HCT116 (cell line): ENCODE results near the gene LRIT2. TPM values are rescaled to one million over a fixed set of nuclear protein-coding genes. Genes with fewer than 3 reads are reported as not detected.

ENCODE experiments used
- ATAC-seq: fragments of 200-7000 bp; cut with Tn5 transposase; 2 replicates; pipeline ENCODE4 v1.9.1; 2020; ENCODE audit warnings: mild to moderate bottlenecking, moderate library complexity
- BruUV-seq: library from RNA; stranded (reverse); fragments of 400-500 nt; replicated peaks from 2 replicates; lab custom pipeline; 2021; lab: Mats Ljungman, UMichigan
- CTCF ChIA-PET: fragments of 300-600 bp; sonication (Branson Sonifier 250); formaldehyde crosslinking; loops from one replicate; lab custom pipeline; 2021; ENCODE audit warnings: antibody characterized with exemption; lab: Charles Lee
- POLR2A ChIA-PET: fragments of 300-600, 350-600 bp; sonication (Branson Sonifier 250); formaldehyde crosslinking; loops from one replicate; lab custom pipeline; 2021; ENCODE audit warnings: antibody characterized with exemption; lab: Charles Lee
- RAD21 ChIA-PET, 2 experiments: fragments of 300-600 bp; sonication (Branson Sonifier 250); formaldehyde crosslinking; loops; one replicate each; lab custom pipeline; 2023; ENCODE audit warnings: low total read pairs in 2 of 2; ENCODE audit not compliant: uncharacterized antibody in 2 of 2, unreplicated experiment in 2 of 2, low non-redundant PET in 1 of 2; lab: Charles Lee
- DNase-seq: peaks from one replicate; pipeline ENCODE4 v3.0.0-alpha.2; 2010; ENCODE audit warnings: low read depth, low spot score
- H2AFZ ChIP-seq: fragments of 200-600 bp; shearing (Covaris generic), sonication (generic); 2 replicates; pipeline ENCODE4 v1.6.1; 2017; ENCODE audit warnings: low read depth, mixed run types, mixed read lengths, antibody characterized with exemption, low read length; ENCODE audit not compliant: poor library complexity, severe bottlenecking
- H3K27ac ChIP-seq: 2 replicates; pipeline ENCODE4 v1.5.1; 2012; ENCODE audit warnings: low read depth, low read length
- H3K27me3 ChIP-seq: fragments of 200-600 bp; sonication (generic); 2 replicates; pipeline ENCODE4 v1.6.1; 2016; ENCODE audit warnings: mixed run types, low read length, mixed read lengths; ENCODE audit not compliant: insufficient read depth
- H3K36me3 ChIP-seq, 2 experiments: fragments of 200-500 bp in 1 of 2; fragments of 200-600 bp in 1 of 2; sonication (Bioruptor generic) in 1 of 2; sonication (generic) in 1 of 2; 2 replicates each; pipeline versions ENCODE4 v1.5.1 to v1.6.1; 2014 to 2016; ENCODE audit warnings: low read length in 2 of 2, inconsistent platforms in 1 of 2, mixed read lengths in 1 of 2, mixed run types in 1 of 2; ENCODE audit not compliant: insufficient read depth in 2 of 2, control insufficient read depth in 1 of 2
- H3K4me1 ChIP-seq, 2 experiments: fragments of 200-600 bp in 1 of 2; sonication (generic) in 1 of 2; 2 replicates each; pipeline versions ENCODE4 v1.5.1 to v1.6.1; 2012 to 2017; ENCODE audit warnings: low read length in 2 of 2, inconsistent platforms in 1 of 2, mild to moderate bottlenecking in 1 of 2, mixed read lengths in 1 of 2, mixed run types in 1 of 2, moderate library complexity in 1 of 2; ENCODE audit not compliant: insufficient read depth in 2 of 2, control insufficient read depth in 1 of 2
- H3K4me2 ChIP-seq: fragments of 200-600 bp; sonication (generic); 2 replicates; pipeline ENCODE4 v1.6.1; 2017; ENCODE audit warnings: mixed run types, low read length, mixed read lengths
- H3K4me3 ChIP-seq, 2 experiments: fragments of 200-600 bp in 1 of 2; sonication (generic) in 1 of 2; replicated peaks in 1 of 2; 2 replicates each; pipeline ENCODE4 v1.5.1; 2011 to 2016; ENCODE audit warnings: low read length in 2 of 2, control low read depth in 1 of 2, low read depth in 1 of 2, mild to moderate bottlenecking in 1 of 2, mixed read lengths in 1 of 2, mixed run types in 1 of 2
- H3K79me2 ChIP-seq: fragments of 200-600 bp; sonication (generic); 2 replicates; pipeline ENCODE4 v1.6.1; 2017; ENCODE audit warnings: mild to moderate bottlenecking, mixed run types, low read length, moderate library complexity, mixed read lengths; ENCODE audit not compliant: insufficient read depth
- H3K9ac ChIP-seq: fragments of 200-600 bp; sonication (generic); 2 replicates; pipeline ENCODE4 v1.6.1; 2016; ENCODE audit warnings: low read length, mixed read lengths
- H3K9me2 ChIP-seq: fragments of 200-600 bp; sonication (generic), shearing (Covaris generic); 2 replicates; pipeline ENCODE4 v1.6.1; 2017; ENCODE audit warnings: mixed run types, mild to moderate bottlenecking, moderate library complexity; ENCODE audit not compliant: insufficient read depth
- H3K9me3 ChIP-seq, 2 experiments: fragments of 200-500 bp in 1 of 2; fragments of 200-600 bp in 1 of 2; sonication (Bioruptor generic) in 1 of 2; sonication (generic) in 1 of 2; 2 replicates each; pipeline ENCODE4 v1.6.1; 2014 to 2017; ENCODE audit warnings: low read length in 2 of 2, mixed read lengths in 2 of 2, inconsistent platforms in 1 of 2, low read depth in 1 of 2, mild to moderate bottlenecking in 1 of 2, mixed run types in 1 of 2, moderate library complexity in 1 of 2; ENCODE audit not compliant: control insufficient read depth in 1 of 2, insufficient read depth in 1 of 2
- H4K20me1 ChIP-seq: fragments of 200-600 bp; sonication (generic), shearing (Covaris generic); 2 replicates; pipeline ENCODE4 v1.6.1; 2017; ENCODE audit warnings: mixed run types, mild to moderate bottlenecking, moderate library complexity; ENCODE audit not compliant: insufficient read depth
- CEBPB ChIP-seq: IDR thresholded peaks from 2 replicates; pipeline ENCODE4 v1.6.1; 2012; ENCODE audit warnings: low read depth
- EGR1 ChIP-seq: IDR thresholded peaks from 2 replicates; pipeline ENCODE4 v1.6.1; 2012; ENCODE audit warnings: low read depth
- ELF1 ChIP-seq: IDR thresholded peaks from 2 replicates; pipeline ENCODE4 v1.6.1; 2012; ENCODE audit warnings: low read depth, borderline replicate concordance
- EZH2 ChIP-seq: fragments of 200-600 bp; sonication (generic); IDR thresholded peaks from 2 replicates; pipeline ENCODE4 v1.6.1; 2017; ENCODE audit warnings: antibody characterized with exemption, mixed run types
- FOSL1 ChIP-seq: IDR thresholded peaks from 2 replicates; pipeline ENCODE4 v1.6.1; 2012; ENCODE audit warnings: low read depth
- JUND ChIP-seq: IDR thresholded peaks from 2 replicates; pipeline ENCODE4 v1.6.1; 2012
- POLR2AphosphoS5 ChIP-seq: IDR thresholded peaks from 2 replicates; pipeline ENCODE4 v1.6.1; 2011; ENCODE audit warnings: mild to moderate bottlenecking, low read depth, low read length, moderate library complexity
- SIN3A ChIP-seq: IDR thresholded peaks from 2 replicates; pipeline ENCODE4 v1.6.1; 2012; ENCODE audit warnings: low read depth
- SP1 ChIP-seq: IDR thresholded peaks from 2 replicates; pipeline ENCODE4 v1.6.1; 2012; ENCODE audit warnings: low read depth
- SRF ChIP-seq: IDR thresholded peaks from 2 replicates; pipeline ENCODE4 v1.6.1; 2012; ENCODE audit warnings: low read depth
- TCF7L2 ChIP-seq: IDR thresholded peaks from 2 replicates; pipeline ENCODE4 v1.7.0; 2011; ENCODE audit warnings: borderline replicate concordance, inconsistent platforms; ENCODE audit not compliant: insufficient read depth, insufficient read length; ENCODE audit errors: extremely low read depth
- YY1 ChIP-seq: IDR thresholded peaks from 2 replicates; pipeline ENCODE4 v1.6.1; 2011; ENCODE audit warnings: low read length, low read depth, moderate library complexity, mild to moderate bottlenecking; ENCODE audit not compliant: insufficient replicate concordance; ENCODE audit errors: extremely low read depth
- ZFX ChIP-seq: fragments of 450-650 bp; IDR thresholded peaks from 2 replicates; pipeline ENCODE4 v1.6.1; 2017
- ZNF274 ChIP-seq: fragments of 200-500 bp; sonication (Bioruptor generic); IDR thresholded peaks from 2 replicates; pipeline ENCODE4 v1.6.1; 2014; ENCODE audit warnings: mild to moderate bottlenecking, low read depth, low read length, inconsistent platforms
- intact Hi-C: fragments of 100-400 bp; cut with micrococcal nuclease; formaldehyde crosslinking; loops from 2 replicates; pipeline ENCODE4 v1.10.0; 2022
- total RNA-seq: library from RNA; stranded (reverse); gene quantifications from one replicate; pipeline ENCODE4 v1.2.1, GENCODE V29; 2021; ENCODE audit not compliant: unreplicated experiment
- TF ChIP-seq, protein P1 (sequence below): IDR thresholded peaks from 2 replicates; pipeline ENCODE4 v1.6.1; 2012; ENCODE audit warnings: low read depth
- TF ChIP-seq, protein P2 (sequence below): IDR thresholded peaks from 2 replicates; pipeline ENCODE4 v1.6.1; 2011; ENCODE audit warnings: mild to moderate bottlenecking, low read length, moderate library complexity; ENCODE audit not compliant: insufficient replicate concordance; ENCODE audit errors: extremely low read depth
- TF ChIP-seq, protein P3 (sequence below), 3 experiments: fragments of 200-600 bp in 1 of 3; sonication (generic) in 1 of 3; IDR thresholded peaks in 2 of 3; conservative IDR thresholded peaks in 1 of 3; 2 replicates each; pipeline ENCODE4 v1.5.1; 2012 to 2017; ENCODE audit warnings: low read depth in 2 of 3, low read length in 2 of 3, antibody characterized with exemption in 1 of 3, borderline replicate concordance in 1 of 3, control low read depth in 1 of 3, mild to moderate bottlenecking in 1 of 3, mixed read lengths in 1 of 3, mixed run types in 1 of 3, moderate library complexity in 1 of 3; ENCODE audit not compliant: insufficient read depth in 1 of 3
- TF ChIP-seq, protein P4 (sequence below): IDR thresholded peaks from 2 replicates; pipeline ENCODE4 v1.6.1; 2012
- TF ChIP-seq, protein P5 (sequence below): IDR thresholded peaks from 2 replicates; pipeline ENCODE4 v1.6.1; 2012

The LRIT2 gene
- total RNA-seq, 1 experiment from 2014 or later: not detected

DNA sequence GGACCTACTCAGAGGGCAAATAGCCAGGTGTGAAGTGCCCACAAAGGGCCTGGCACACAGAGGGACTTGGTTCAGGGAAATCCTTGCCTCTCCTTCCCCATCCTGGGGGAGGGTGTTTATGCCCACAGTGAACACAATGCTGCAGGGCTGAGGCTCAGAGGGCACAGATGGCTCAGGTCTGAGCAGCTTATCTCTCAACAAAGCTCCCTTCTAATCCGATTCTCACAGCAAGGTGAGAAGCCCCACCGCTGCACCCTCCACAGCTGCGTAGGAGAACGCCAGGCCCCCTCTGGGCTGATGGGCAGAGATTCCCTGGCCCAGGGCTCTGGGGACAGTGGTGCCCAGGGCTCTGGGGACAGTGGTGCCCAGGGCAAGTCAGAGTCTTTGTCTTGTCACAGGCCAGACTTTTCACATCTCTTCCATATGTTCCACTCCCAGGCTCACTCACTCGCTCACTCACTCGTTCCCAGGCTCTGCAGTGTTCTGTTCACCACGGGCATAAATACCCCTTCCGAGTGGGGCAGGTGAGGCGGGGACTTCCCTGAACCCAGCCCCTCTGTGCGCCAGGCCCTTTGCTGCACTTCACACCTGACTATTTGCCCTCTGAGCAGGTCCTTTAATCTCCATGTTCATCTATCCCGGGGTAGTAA is 39.7 kb downstream of the LRIT2 start:
- no peaks in the 10 kb centered on the region for H3K4me1 ChIP-seq
- H3K79me2 ChIP-seq: no peaks in the 10 kb centered on the region
- ChIA-PET RAD21 (no interaction called here), POLR2A (no interaction called here), CTCF (no interaction called here)
- no peak for ATAC-seq
- no peak overlapping the region for H3K9ac ChIP-seq
- no peaks in the 10 kb centered on the region for H3K9me2 ChIP-seq
- H3K36me3 ChIP-seq: no peaks in the 10 kb centered on the region
- DNase-seq: no peak
- TF ChIP-seq SRF: no peak
- no peak for TF ChIP-seq JUND
- TF ChIP-seq ZFX: no peak
- TF ChIP-seq TCF7L2: no peak
- TF ChIP-seq, protein P1, sequence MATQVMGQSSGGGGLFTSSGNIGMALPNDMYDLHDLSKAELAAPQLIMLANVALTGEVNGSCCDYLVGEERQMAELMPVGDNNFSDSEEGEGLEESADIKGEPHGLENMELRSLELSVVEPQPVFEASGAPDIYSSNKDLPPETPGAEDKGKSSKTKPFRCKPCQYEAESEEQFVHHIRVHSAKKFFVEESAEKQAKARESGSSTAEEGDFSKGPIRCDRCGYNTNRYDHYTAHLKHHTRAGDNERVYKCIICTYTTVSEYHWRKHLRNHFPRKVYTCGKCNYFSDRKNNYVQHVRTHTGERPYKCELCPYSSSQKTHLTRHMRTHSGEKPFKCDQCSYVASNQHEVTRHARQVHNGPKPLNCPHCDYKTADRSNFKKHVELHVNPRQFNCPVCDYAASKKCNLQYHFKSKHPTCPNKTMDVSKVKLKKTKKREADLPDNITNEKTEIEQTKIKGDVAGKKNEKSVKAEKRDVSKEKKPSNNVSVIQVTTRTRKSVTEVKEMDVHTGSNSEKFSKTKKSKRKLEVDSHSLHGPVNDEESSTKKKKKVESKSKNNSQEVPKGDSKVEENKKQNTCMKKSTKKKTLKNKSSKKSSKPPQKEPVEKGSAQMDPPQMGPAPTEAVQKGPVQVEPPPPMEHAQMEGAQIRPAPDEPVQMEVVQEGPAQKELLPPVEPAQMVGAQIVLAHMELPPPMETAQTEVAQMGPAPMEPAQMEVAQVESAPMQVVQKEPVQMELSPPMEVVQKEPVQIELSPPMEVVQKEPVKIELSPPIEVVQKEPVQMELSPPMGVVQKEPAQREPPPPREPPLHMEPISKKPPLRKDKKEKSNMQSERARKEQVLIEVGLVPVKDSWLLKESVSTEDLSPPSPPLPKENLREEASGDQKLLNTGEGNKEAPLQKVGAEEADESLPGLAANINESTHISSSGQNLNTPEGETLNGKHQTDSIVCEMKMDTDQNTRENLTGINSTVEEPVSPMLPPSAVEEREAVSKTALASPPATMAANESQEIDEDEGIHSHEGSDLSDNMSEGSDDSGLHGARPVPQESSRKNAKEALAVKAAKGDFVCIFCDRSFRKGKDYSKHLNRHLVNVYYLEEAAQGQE: no peak
- TF ChIP-seq EZH2: no peak
- TF ChIP-seq, protein P2, sequence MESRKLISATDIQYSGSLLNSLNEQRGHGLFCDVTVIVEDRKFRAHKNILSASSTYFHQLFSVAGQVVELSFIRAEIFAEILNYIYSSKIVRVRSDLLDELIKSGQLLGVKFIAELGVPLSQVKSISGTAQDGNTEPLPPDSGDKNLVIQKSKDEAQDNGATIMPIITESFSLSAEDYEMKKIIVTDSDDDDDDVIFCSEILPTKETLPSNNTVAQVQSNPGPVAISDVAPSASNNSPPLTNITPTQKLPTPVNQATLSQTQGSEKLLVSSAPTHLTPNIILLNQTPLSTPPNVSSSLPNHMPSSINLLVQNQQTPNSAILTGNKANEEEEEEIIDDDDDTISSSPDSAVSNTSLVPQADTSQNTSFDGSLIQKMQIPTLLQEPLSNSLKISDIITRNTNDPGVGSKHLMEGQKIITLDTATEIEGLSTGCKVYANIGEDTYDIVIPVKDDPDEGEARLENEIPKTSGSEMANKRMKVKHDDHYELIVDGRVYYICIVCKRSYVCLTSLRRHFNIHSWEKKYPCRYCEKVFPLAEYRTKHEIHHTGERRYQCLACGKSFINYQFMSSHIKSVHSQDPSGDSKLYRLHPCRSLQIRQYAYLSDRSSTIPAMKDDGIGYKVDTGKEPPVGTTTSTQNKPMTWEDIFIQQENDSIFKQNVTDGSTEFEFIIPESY: no peak
- TF ChIP-seq ZNF274: no peak
- TF ChIP-seq, protein P3, sequence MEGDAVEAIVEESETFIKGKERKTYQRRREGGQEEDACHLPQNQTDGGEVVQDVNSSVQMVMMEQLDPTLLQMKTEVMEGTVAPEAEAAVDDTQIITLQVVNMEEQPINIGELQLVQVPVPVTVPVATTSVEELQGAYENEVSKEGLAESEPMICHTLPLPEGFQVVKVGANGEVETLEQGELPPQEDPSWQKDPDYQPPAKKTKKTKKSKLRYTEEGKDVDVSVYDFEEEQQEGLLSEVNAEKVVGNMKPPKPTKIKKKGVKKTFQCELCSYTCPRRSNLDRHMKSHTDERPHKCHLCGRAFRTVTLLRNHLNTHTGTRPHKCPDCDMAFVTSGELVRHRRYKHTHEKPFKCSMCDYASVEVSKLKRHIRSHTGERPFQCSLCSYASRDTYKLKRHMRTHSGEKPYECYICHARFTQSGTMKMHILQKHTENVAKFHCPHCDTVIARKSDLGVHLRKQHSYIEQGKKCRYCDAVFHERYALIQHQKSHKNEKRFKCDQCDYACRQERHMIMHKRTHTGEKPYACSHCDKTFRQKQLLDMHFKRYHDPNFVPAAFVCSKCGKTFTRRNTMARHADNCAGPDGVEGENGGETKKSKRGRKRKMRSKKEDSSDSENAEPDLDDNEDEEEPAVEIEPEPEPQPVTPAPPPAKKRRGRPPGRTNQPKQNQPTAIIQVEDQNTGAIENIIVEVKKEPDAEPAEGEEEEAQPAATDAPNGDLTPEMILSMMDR (IDR thresholded peaks at IDR 0.05 in 2 of 3, conservative IDR thresholded peaks at IDR 0.05 in 1 of 3; ENCODE audit: borderline replicate concordance in 1 of 3, insufficient read depth in 1 of 3, low read depth in 2 of 3, low read length in 2 of 3): no peak
- no peak for TF ChIP-seq ELF1
- TF ChIP-seq EGR1: no peak
- TF ChIP-seq, protein P4, sequence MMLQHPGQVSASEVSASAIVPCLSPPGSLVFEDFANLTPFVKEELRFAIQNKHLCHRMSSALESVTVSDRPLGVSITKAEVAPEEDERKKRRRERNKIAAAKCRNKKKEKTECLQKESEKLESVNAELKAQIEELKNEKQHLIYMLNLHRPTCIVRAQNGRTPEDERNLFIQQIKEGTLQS: no peak
- TF ChIP-seq CEBPB: no peak
- no peak for TF ChIP-seq YY1
- TF ChIP-seq SIN3A: no peak
- TF ChIP-seq FOSL1: no peak
- no peak for TF ChIP-seq POLR2AphosphoS5
- TF ChIP-seq SP1: no peak
- TF ChIP-seq, protein P5, sequence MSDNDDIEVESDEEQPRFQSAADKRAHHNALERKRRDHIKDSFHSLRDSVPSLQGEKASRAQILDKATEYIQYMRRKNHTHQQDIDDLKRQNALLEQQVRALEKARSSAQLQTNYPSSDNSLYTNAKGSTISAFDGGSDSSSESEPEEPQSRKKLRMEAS: no peak
- H2AFZ ChIP-seq: no peak overlapping the region
- H3K4me2 ChIP-seq: no peak overlapping the region
- H3K27me3 ChIP-seq: no peaks in the 10 kb centered on the region
- H3K27ac ChIP-seq: no peak overlapping the region
- intact Hi-C loops: no loop called here
- H4K20me1 ChIP-seq: no peaks in the 10 kb centered on the region
- no peaks in the 10 kb centered on the region for H3K9me3 ChIP-seq
- no TSS peak for BruUV-seq
- H3K4me3 ChIP-seq: no peak overlapping the region
